ENCODE data around the gene DUSP10.

DNA sequence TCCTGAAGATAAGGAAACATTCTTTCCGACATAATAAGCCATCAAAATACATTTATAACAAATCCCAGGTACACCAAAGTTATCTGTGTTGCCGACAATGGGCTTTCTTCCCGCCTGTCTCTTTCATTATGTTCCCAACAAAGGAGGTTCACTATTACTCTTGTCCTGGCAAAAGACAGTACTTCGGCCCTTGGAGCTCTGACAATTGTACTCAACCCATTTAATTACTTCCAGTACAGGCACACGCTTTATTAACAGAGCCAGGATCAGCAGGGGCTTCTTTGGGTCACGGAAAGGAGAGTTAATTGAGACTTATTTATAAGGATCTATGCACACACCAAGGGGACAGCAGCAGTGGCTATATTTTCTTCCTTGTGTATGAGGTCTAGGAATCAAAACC is 46.6 kb upstream of the DUSP10 start:
- TF ChIP-seq YY1 (IDR thresholded peaks at IDR 0.05; ENCODE audit: insufficient read depth, insufficient replicate concordance, low read depth, low read length) (no peak), FOSL2 (CRISPR knock-in tag; IDR thresholded peaks at IDR 0.05) (no peak), SMC3 (IDR thresholded peaks at IDR 0.05; ENCODE audit: low read length) (no peak), ZNF510 (CRISPR knock-in tag; IDR thresholded peaks at IDR 0.05; ENCODE audit: low read depth) (no peak)
